Chondrocyte (in vitro differentiated cells): Measurements from ENCODE around the gene CAMK1G. TPM values are rescaled to one million over a fixed set of nuclear protein-coding genes. Genes with fewer than 3 reads are reported as not detected.

Experiments used
- DNase-seq: peaks from one replicate; pipeline ENCODE4 v3.0.0; 2021; ENCODE audit warnings: mixed read lengths, low spot score
- H3K27ac Mint-ChIP-seq: one replicate; pipeline ENCODE4 v1.8.0; 2021; ENCODE audit warnings: mild to moderate bottlenecking, moderate library complexity, mixed read lengths; ENCODE audit not compliant: unreplicated experiment
- H3K27me3 Mint-ChIP-seq: 2 replicates; pipeline ENCODE4 v1.8.0; 2021; ENCODE audit warnings: low read depth, mixed read lengths
- H3K36me3 Mint-ChIP-seq: 2 replicates; pipeline ENCODE4 v1.8.0; 2021; ENCODE audit warnings: low read depth, mixed read lengths
- H3K4me1 Mint-ChIP-seq: 2 replicates; pipeline ENCODE4 v1.8.0; 2021; ENCODE audit warnings: low read depth, mild to moderate bottlenecking, mixed read lengths
- H3K4me3 Mint-ChIP-seq: one replicate; pipeline ENCODE4 v1.8.0; 2021; ENCODE audit warnings: mild to moderate bottlenecking, moderate library complexity, mixed read lengths; ENCODE audit not compliant: unreplicated experiment
- H3K9me3 Mint-ChIP-seq: 2 replicates; pipeline ENCODE4 v1.8.0; 2021; ENCODE audit warnings: low read depth, mixed read lengths
- total RNA-seq: library from RNA; stranded (reverse); gene quantifications from 3 replicates; pipeline ENCODE4 v1.2.1, GENCODE V29; 2021
- TF ChIP-seq, protein P1 (sequence below): fragments of 200-600 bp; sonication (generic); IDR thresholded peaks from 2 replicates; pipeline ENCODE4 v1.5.0; 2021; ENCODE audit warnings: antibody characterized with exemption, mild to moderate bottlenecking, moderate library complexity

The CAMK1G gene
- total RNA-seq, 1 donor from 2014 or later, result not detected

DNA sequence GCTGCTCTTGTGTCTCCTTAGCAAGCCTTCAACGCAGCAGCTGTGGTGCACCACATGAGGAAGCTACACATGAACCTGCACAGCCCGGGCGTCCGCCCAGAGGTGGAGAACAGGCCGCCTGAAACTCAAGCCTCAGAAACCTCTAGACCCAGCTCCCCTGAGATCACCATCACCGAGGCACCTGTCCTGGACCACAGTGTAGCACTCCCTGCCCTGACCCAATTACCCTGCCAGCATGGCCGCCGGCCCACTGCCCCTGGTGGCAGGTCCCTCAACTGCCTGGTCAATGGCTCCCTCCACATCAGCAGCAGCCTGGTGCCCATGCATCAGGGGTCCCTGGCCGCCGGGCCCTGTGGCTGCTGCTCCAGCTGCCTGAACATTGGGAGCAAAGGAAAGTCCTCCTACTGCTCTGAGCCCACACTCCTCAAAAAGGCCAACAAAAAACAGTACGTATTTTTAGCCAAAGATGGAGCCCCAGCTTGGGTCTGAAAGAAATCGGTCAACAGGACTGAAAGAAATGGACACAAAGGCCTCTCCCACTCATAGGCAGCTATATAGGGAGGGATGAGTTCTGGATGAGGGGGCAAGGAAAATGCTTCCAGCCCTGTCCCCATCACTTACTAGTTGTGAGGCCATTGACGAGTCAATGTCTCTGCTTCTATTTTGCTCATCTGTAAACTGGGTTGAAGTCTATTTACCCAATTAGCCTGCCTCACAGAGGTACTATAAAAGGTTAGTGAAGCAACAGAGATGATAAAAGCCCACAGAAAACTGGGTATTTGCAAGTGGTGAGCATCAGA lies 28.5 kb downstream of the CAMK1G start:
- TF ChIP-seq, protein P1, sequence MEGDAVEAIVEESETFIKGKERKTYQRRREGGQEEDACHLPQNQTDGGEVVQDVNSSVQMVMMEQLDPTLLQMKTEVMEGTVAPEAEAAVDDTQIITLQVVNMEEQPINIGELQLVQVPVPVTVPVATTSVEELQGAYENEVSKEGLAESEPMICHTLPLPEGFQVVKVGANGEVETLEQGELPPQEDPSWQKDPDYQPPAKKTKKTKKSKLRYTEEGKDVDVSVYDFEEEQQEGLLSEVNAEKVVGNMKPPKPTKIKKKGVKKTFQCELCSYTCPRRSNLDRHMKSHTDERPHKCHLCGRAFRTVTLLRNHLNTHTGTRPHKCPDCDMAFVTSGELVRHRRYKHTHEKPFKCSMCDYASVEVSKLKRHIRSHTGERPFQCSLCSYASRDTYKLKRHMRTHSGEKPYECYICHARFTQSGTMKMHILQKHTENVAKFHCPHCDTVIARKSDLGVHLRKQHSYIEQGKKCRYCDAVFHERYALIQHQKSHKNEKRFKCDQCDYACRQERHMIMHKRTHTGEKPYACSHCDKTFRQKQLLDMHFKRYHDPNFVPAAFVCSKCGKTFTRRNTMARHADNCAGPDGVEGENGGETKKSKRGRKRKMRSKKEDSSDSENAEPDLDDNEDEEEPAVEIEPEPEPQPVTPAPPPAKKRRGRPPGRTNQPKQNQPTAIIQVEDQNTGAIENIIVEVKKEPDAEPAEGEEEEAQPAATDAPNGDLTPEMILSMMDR, result no peak
- Mint-ChIP-seq H3K27ac (no peak overlapping the region), H3K4me3 (no peak overlapping the region), H3K9me3 (no peaks in the 10 kb centered on the region), H3K27me3 (peaks cover 12% of the 10 kb centered on the region), H3K4me1 (no peaks in the 10 kb centered on the region), H3K36me3 (peaks cover 3% of the 10 kb centered on the region)
- no peak for DNase-seq

DNA sequence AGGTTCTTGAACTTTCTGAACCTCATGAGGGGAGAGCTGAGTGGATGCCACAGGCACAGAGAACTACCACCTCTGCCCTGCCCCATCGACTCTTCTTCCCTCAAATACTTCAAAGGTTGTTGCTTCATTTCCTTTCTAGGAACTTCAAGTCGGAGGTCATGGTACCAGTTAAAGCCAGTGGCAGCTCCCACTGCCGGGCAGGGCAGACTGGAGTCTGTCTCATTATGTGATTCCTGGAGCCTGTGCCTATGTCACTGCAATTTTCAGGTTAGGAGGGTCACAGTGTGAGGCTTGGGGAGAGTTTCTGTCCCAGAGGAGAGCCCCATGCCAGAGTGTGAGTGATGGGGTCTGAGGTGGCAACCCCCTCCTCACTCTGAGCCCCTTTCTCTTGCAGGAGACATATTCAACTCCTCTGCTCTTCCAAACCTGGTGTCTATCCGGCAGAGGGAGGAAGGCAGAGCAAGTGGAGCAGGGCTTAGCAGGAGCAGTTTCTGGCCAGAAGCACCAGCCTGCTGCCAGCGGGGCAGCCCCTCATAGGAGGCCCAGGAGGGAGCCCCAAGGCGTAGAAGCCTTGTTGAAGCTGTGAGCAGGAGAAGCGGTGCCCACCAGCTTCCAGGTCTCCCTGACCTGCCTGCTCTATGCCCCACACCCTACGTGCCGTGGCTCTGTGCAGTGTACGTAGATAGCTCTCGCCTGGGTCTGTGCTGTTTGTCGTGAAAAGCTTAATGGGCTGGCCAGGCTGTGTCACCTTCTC lies 29.3 kb downstream of the CAMK1G start:
- Mint-ChIP-seq H3K4me3 (no peak overlapping the region), H3K27me3 (peaks cover 9% of the 10 kb centered on the region), H3K9me3 (no peaks in the 10 kb centered on the region), H3K36me3 (peaks cover 5% of the 10 kb centered on the region), H3K4me1 (no peaks in the 10 kb centered on the region), H3K27ac (no peak overlapping the region)
- TF ChIP-seq, protein P1, result no peak
- no peak for DNase-seq

DNA sequence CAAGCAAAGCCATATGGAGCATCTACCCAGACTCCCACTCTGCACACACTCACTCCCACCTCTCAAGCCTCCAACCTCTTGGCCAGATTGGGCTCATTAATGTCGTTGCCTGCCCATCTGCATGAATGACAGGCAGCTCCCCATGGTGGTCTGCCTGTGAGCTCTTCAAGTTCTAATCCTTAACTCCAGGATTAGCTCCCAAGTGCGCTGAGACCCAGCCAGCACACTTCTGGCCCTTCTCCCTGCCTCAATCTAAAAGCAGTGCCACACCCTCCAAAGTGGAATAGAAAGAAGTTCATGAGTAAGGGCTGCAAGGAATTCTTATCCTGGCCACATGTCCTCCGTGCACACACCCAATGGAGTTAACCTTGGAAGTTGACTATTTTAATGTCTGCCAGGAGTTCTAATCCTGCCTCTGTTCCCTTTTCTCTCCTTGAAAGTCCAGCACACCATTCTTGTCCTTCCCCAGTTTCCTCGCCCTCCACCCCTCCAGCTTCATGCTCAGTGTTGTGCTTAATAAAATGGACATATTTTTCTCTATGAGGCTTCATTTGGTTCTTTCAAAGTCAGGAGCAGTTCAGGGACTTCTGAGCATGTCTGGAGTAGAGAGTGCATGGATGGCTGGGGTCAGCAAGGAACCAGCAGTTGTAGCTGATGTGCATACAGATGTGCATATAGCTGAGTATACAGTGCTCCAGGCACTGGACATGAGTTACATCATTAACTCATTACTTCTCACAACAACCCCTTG lies 30.1 kb downstream of the CAMK1G start:
- Mint-ChIP-seq H3K36me3 (peaks cover 5% of the 10 kb centered on the region), H3K27me3 (peaks cover 9% of the 10 kb centered on the region), H3K27ac (no peak overlapping the region), H3K4me1 (peaks cover 2% of the 10 kb centered on the region), H3K4me3 (no peak overlapping the region), H3K9me3 (no peaks in the 10 kb centered on the region)
- no peak for DNase-seq
- TF ChIP-seq, protein P1, result no peak

DNA sequence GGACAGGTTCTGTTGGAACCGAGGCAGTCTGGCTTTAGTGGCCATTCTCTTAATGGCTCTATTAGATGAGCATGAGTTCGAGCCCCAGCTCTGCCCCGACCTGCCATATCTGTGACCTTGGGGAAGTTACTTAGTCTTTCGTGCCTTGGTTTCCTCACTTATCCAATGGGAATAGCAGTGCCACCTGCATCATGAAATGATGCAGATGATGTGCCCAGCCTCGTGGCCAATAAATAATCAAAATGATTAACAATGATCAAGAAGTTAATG lies 30.6 kb downstream of the CAMK1G start:
- no peak overlapping the region for H3K27ac Mint-ChIP-seq
- H3K36me3 Mint-ChIP-seq, result peaks cover 5% of the 10 kb centered on the region
- TF ChIP-seq, protein P1, result no peak
- no peak for DNase-seq
- H3K4me3 Mint-ChIP-seq, result no peak overlapping the region
- peaks cover 8% of the 10 kb centered on the region for H3K4me1 Mint-ChIP-seq
- peaks cover 9% of the 10 kb centered on the region for H3K27me3 Mint-ChIP-seq
- no peaks in the 10 kb centered on the region for H3K9me3 Mint-ChIP-seq

DNA sequence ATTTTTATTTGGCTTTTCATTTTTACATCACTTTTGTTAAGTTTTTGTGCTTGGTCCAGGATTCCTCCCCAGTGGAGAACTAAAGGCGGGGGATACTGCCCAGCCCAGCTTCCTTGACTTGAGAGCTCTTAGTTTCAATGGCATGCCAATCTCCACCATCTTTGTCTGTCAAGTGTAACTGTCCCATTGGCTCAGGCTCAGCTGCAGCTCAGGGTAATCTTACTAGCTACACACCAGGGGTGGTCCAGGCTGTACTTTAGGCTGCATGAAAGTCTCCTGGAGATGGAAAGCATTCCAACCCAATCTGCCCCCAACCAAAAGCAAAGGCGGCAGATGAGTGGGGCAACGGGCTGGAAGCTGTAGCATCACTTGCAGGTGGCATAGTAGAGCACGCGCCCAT lies 31.4 kb downstream of the CAMK1G start:
- H3K9me3 Mint-ChIP-seq, result no peaks in the 10 kb centered on the region
- DNase-seq, result no peak
- TF ChIP-seq, protein P1, result no peak
- H3K4me3 Mint-ChIP-seq, result no peak overlapping the region
- no peak overlapping the region for H3K27ac Mint-ChIP-seq
- H3K36me3 Mint-ChIP-seq, result peaks cover 5% of the 10 kb centered on the region
- H3K27me3 Mint-ChIP-seq, result peaks cover 9% of the 10 kb centered on the region
- peaks cover 10% of the 10 kb centered on the region for H3K4me1 Mint-ChIP-seq
